Neural progenitor cell (in vitro differentiated cells): Measurements from ENCODE around the gene HOOK2. TPM values are rescaled to one million over a fixed set of nuclear protein-coding genes. Genes with fewer than 3 reads are reported as not detected.

Experiments
- DNase-seq: peaks from one replicate; pipeline ENCODE4 v3.0.0-alpha.2; 2016; ENCODE audit warnings: low spot score
- H2AFZ ChIP-seq: fragments of 200-600 bp; sonication (generic); replicated peaks from 2 replicates; pipeline ENCODE4 v1.6.1; 2016; ENCODE audit warnings: antibody characterized with exemption
- H3F3A ChIP-seq: fragments of 200-600 bp; sonication (generic); 2 replicates; pipeline ENCODE4 v1.6.1; 2016; ENCODE audit warnings: antibody characterized with exemption, low read depth
- H3K27ac ChIP-seq: fragments of 200-600 bp; sonication (generic); 2 replicates; pipeline ENCODE4 v1.5.1; 2016; ENCODE audit warnings: mild to moderate bottlenecking
- H3K27me3 ChIP-seq: fragments of 200-600 bp; sonication (generic); 2 replicates; pipeline ENCODE4 v1.6.1; 2016; ENCODE audit warnings: mild to moderate bottlenecking, moderate library complexity
- H3K36me3 ChIP-seq: fragments of 200-600 bp; sonication (generic); 2 replicates; pipeline ENCODE4 v1.5.1; 2016
- H3K4me1 ChIP-seq: fragments of 200-600 bp; sonication (generic); 2 replicates; pipeline ENCODE4 v1.6.1; 2016; ENCODE audit warnings: mixed run types
- H3K4me2 ChIP-seq: fragments of 200-600 bp; sonication (generic); 2 replicates; pipeline ENCODE4 v1.6.1; 2016
- H3K4me3 ChIP-seq: fragments of 200-600 bp; sonication (generic); 2 replicates; pipeline ENCODE4 v1.5.1; 2016
- H3K79me2 ChIP-seq: fragments of 200-600 bp; sonication (generic); 2 replicates; pipeline ENCODE4 v1.6.1; 2016; ENCODE audit warnings: low read depth
- H3K9ac ChIP-seq: fragments of 200-600 bp; sonication (generic); 2 replicates; pipeline ENCODE4 v1.6.1; 2016
- H3K9me3 ChIP-seq: fragments of 200-600 bp; sonication (generic); 2 replicates; pipeline ENCODE4 v1.5.1; 2016; ENCODE audit warnings: low read depth
- H4K20me1 ChIP-seq: fragments of 200-600 bp; sonication (generic); 2 replicates; pipeline ENCODE4 v1.6.1; 2016; ENCODE audit warnings: low read depth
- H3K27ac Mint-ChIP-seq: 3 replicates; pipeline ENCODE4 v1.8.0; 2021; ENCODE audit warnings: mixed read lengths
- H3K27me3 Mint-ChIP-seq: 2 replicates; pipeline ENCODE4 v1.8.0; 2022; ENCODE audit warnings: low read depth, mild to moderate bottlenecking, inconsistent platforms, moderate library complexity, mixed read lengths; ENCODE audit not compliant: insufficient read depth
- H3K36me3 Mint-ChIP-seq: 3 replicates; pipeline ENCODE4 v1.8.0; 2021; ENCODE audit warnings: mixed read lengths
- H3K4me1 Mint-ChIP-seq: 3 replicates; pipeline ENCODE4 v1.8.0; 2021; ENCODE audit warnings: mixed read lengths
- H3K4me3 Mint-ChIP-seq: 3 replicates; pipeline ENCODE4 v1.8.0; 2021; ENCODE audit warnings: mild to moderate bottlenecking, moderate library complexity, mixed read lengths
- H3K9me3 Mint-ChIP-seq: 3 replicates; pipeline ENCODE4 v1.8.0; 2020; ENCODE audit warnings: mixed read lengths
- EZH2 ChIP-seq: fragments of 200-600 bp; sonication (generic); IDR thresholded peaks from 2 replicates; pipeline ENCODE4 v1.6.1; 2017; ENCODE audit warnings: antibody characterized with exemption, mild to moderate bottlenecking, moderate library complexity
- EZH2phosphoT487 ChIP-seq: fragments of 200-600 bp; sonication (generic); IDR thresholded peaks from 2 replicates; pipeline ENCODE4 v1.6.1; 2017; ENCODE audit warnings: antibody characterized with exemption
- total RNA-seq: library from RNA; depleted of rRNA; stranded (reverse); fragments of >200 nt; gene quantifications from 2 replicates; pipeline ENCODE4 v1.2.3, GENCODE V29; 2015; ENCODE audit warnings: low replicate concordance
- TF ChIP-seq, protein P1 (sequence below): fragments of 200-600 bp; sonication (generic); IDR thresholded peaks from 2 replicates; pipeline ENCODE4 v1.5.1; 2017; ENCODE audit warnings: antibody characterized with exemption, mild to moderate bottlenecking

Gene HOOK2
- total RNA-seq, 1 donor from 2014 or later = 14.3 TPM

DNA sequence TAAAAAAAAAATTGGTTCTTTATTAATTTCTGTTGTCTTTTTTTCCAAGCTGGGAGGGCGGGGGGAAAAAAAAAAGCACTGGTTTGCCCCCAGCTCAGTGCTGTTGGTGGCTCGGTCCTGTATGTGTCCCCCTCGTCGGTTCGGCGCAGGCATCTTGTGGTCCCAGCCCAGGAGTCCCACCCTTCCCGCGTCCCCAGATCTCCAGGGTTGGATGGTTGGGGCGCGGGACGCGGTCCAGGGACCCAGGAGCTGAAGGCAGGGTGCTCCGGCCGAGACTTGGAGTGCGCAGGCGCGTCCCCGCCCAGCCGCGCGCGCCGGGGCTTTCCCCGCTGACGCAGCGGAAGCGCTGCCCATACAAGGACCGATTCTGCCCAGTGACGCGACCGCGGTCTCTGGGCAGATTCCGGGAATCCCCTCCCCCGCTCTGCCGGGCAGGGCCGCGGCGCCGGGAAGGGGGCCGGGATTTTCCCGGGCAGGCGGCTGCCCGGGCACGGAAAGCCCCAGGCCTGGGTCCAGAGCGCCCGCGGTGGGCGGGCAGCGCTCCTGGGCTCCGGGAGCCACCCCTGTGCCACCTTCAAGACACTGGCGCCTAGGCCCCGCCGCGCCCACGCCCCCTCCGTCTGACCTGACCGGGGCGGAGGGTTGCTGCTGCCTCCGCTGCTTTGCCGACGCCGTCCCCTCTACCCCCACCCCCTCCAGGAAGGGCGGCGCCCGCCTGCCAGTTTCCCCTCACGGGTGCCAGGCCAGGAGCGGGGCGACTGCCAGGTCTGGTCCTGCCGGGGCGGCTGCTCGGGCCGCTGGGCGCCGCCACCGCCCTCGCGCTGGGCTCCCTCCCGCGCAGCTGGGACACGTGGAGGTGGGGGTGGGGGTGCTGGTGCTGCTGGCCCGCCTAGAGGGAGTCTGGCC is 18.2 kb upstream of the HOOK2 start:
- Histone ChIP-seq H3F3A (peaks cover 78% of the 10 kb centered on the region), H3K27ac (no peak overlapping the region), H3K79me2 (no peaks in the 10 kb centered on the region), H3K36me3 (no peaks in the 10 kb centered on the region), H2AFZ (no peak overlapping the region), H3K9ac (no peak overlapping the region), H3K27me3 (peaks cover 39% of the 10 kb centered on the region), H3K4me2 (peak overlapping the region; percentile 84), H3K4me1 (peaks cover 30% of the 10 kb centered on the region), H4K20me1 (peaks cover 10% of the 10 kb centered on the region), H3K4me3 (peak overlapping the region; percentile 61), H3K9me3 (no peaks in the 10 kb centered on the region)
- Mint-ChIP-seq H3K4me1 (peaks cover 34% of the 10 kb centered on the region), H3K36me3 (peaks cover 4% of the 10 kb centered on the region), H3K27me3 (peaks cover 8% of the 10 kb centered on the region), H3K27ac (peak overlapping the region; percentile 53), H3K9me3 (no peaks in the 10 kb centered on the region), H3K4me3 (peak overlapping the region; percentile 88)
- peak; percentile 97 for DNase-seq
- TF ChIP-seq, protein P1, sequence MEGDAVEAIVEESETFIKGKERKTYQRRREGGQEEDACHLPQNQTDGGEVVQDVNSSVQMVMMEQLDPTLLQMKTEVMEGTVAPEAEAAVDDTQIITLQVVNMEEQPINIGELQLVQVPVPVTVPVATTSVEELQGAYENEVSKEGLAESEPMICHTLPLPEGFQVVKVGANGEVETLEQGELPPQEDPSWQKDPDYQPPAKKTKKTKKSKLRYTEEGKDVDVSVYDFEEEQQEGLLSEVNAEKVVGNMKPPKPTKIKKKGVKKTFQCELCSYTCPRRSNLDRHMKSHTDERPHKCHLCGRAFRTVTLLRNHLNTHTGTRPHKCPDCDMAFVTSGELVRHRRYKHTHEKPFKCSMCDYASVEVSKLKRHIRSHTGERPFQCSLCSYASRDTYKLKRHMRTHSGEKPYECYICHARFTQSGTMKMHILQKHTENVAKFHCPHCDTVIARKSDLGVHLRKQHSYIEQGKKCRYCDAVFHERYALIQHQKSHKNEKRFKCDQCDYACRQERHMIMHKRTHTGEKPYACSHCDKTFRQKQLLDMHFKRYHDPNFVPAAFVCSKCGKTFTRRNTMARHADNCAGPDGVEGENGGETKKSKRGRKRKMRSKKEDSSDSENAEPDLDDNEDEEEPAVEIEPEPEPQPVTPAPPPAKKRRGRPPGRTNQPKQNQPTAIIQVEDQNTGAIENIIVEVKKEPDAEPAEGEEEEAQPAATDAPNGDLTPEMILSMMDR = no peak
- no peak for TF ChIP-seq EZH2
- TF ChIP-seq EZH2phosphoT487 = no peak

- peaks cover 8% of the 10 kb centered on the region for H3K27me3 Mint-ChIP-seq
- no peak for TF ChIP-seq EZH2phosphoT487
- no peak for TF ChIP-seq EZH2
- TF ChIP-seq, protein P1 = no peak
- H3K4me3 Mint-ChIP-seq = peak overlapping the region; percentile 88
- Histone ChIP-seq H3K36me3 (no peaks in the 10 kb centered on the region), H3K27ac (no peak overlapping the region), H3K4me1 (peaks cover 37% of the 10 kb centered on the region), H3K79me2 (no peaks in the 10 kb centered on the region), H3K27me3 (peaks cover 39% of the 10 kb centered on the region), H3K4me2 (peak overlapping the region; percentile 84), H3K4me3 (peak overlapping the region; percentile 61), H4K20me1 (peaks cover 10% of the 10 kb centered on the region), H3K9me3 (no peaks in the 10 kb centered on the region), H3F3A (peaks cover 78% of the 10 kb centered on the region), H2AFZ (no peak overlapping the region), H3K9ac (no peak overlapping the region)
- H3K36me3 Mint-ChIP-seq = peaks cover 4% of the 10 kb centered on the region
- H3K9me3 Mint-ChIP-seq = no peaks in the 10 kb centered on the region
- H3K4me1 Mint-ChIP-seq = peaks cover 41% of the 10 kb centered on the region
- peak overlapping the region; percentile 53 for H3K27ac Mint-ChIP-seq
- DNase-seq = no peak
These were observed 17.5 kb upstream of the HOOK2 start for GRCh38 chr19:12792853-12793289.

GRCh38 chr19:12792051-12792852 is 16.9 kb upstream of the HOOK2 start:
- Histone ChIP-seq H3K27ac (no peak overlapping the region), H3F3A (peaks cover 73% of the 10 kb centered on the region), H2AFZ (no peak overlapping the region), H3K9me3 (no peaks in the 10 kb centered on the region), H4K20me1 (peaks cover 10% of the 10 kb centered on the region), H3K79me2 (no peaks in the 10 kb centered on the region), H3K4me2 (peak overlapping the region; percentile 84), H3K9ac (no peak overlapping the region), H3K4me3 (peak overlapping the region; percentile 61), H3K27me3 (peaks cover 39% of the 10 kb centered on the region), H3K36me3 (no peaks in the 10 kb centered on the region), H3K4me1 (peaks cover 37% of the 10 kb centered on the region)
- peak; percentile 76 for DNase-seq
- H3K4me3 Mint-ChIP-seq = peak overlapping the region; percentile 88
- peaks cover 42% of the 10 kb centered on the region for H3K4me1 Mint-ChIP-seq
- peaks cover 4% of the 10 kb centered on the region for H3K36me3 Mint-ChIP-seq
- H3K9me3 Mint-ChIP-seq = no peaks in the 10 kb centered on the region
- TF ChIP-seq EZH2 (peak; percentile 87), EZH2phosphoT487 (peak; percentile 89)
- TF ChIP-seq, protein P1 = no peak
- no peak overlapping the region for H3K27ac Mint-ChIP-seq
- H3K27me3 Mint-ChIP-seq = peaks cover 8% of the 10 kb centered on the region
